ENCODE measurements around the gene PRCC. TPM values are rescaled to one million over a fixed set of nuclear protein-coding genes. Genes with fewer than 3 reads are reported as not detected.

Gene PRCC
- total and polyA plus RNA-seq, 2 of the 13 experiments (the other 11 are each of a cell fraction or from before 2014, with no cell fraction given) = 24.2 to 40.5 TPM

- TF ChIP-seq CEBPZ (IDR thresholded peaks at IDR 0.05; ENCODE audit: low read length) = no peak
- TF ChIP-seq ZNF17 (CRISPR knock-in tag; IDR thresholded peaks at IDR 0.05) = no peak
- peak; percentile 90 for TF ChIP-seq AGO1 (IDR thresholded peaks at IDR 0.05; ENCODE audit: low read depth, low read length, poor library complexity, severe bottlenecking)
- peak; percentile 97 for TF ChIP-seq ELF4 (CRISPR knock-in tag; IDR thresholded peaks at IDR 0.05; ENCODE audit: borderline replicate concordance)
- TF ChIP-seq HIVEP1 (CRISPR knock-in tag; IDR thresholded peaks at IDR 0.05) = peak; percentile 97
- TF ChIP-seq ATF6 (CRISPR knock-in tag; conservative IDR thresholded peaks at IDR 0.05) = peak; percentile 81; the same call in 1 of the 2 replicates
- TF ChIP-seq KIAA2018 (CRISPR knock-in tag; IDR thresholded peaks at IDR 0.05; ENCODE audit: borderline replicate concordance) = no peak
- no peak for TF ChIP-seq JUNB (CRISPR knock-in tag; IDR thresholded peaks at IDR 0.05; ENCODE audit: borderline replicate concordance)
- no peak for TF ChIP-seq NFE2 (CRISPR knock-in tag; IDR thresholded peaks at IDR 0.05)
- TF ChIP-seq JARID2 (CRISPR knock-in tag; IDR thresholded peaks at IDR 0.05; ENCODE audit: insufficient replicate concordance) = no peak
- TF ChIP-seq PRDM4 (CRISPR knock-in tag; IDR thresholded peaks at IDR 0.05; ENCODE audit: borderline replicate concordance) = no peak
- TF ChIP-seq MATR3 (CRISPR knock-in tag; IDR thresholded peaks at IDR 0.05) = no peak
Observed at GRCh38 chr1:156740741-156741480, 26.4 kb upstream of the PRCC start, which contains the start of gene MRPL24 (continued).
